GM12878 (cell line): Measurements from ENCODE around the gene PLK1. TPM values are rescaled to one million over a fixed set of nuclear protein-coding genes. Genes with fewer than 3 reads are reported as not detected.

Experiments used
- ATAC-seq: fragments of 200-7000 bp; cut with Tn5 transposase; 3 replicates; pipeline ENCODE4 v1.9.1; 2020; ENCODE audit warnings: mild to moderate bottlenecking, moderate library complexity
- BruUV-seq: library from RNA; stranded (reverse); fragments of 400-500 nt; replicated peaks from 2 replicates; lab custom pipeline; 2021; lab: Mats Ljungman, UMichigan
- CTCF ChIA-PET: fragments of 300-600 bp; sonication (Branson Sonifier 250); formaldehyde crosslinking; extraction: SDS; loops from one replicate; lab custom pipeline; 2021; ENCODE audit warnings: inconsistent platforms; lab: Yijun Ruan, JAX
- POLR2A ChIA-PET: fragments of 350-600 bp; formaldehyde crosslinking; extraction: SDS; loops from one replicate; lab custom pipeline; 2021; ENCODE audit warnings: inconsistent platforms; lab: Charles Lee
- RAD21 ChIA-PET: fragments of 300-600 bp; sonication (Branson Sonifier 250); formaldehyde crosslinking; loops from one replicate; lab custom pipeline; 2023; ENCODE audit warnings: antibody characterized with exemption; ENCODE audit not compliant: unreplicated experiment; lab: Charles Lee
- SMC1A ChIA-PET: fragments of 300-600 bp; sonication (Branson Sonifier 250); formaldehyde crosslinking; loops from one replicate; lab custom pipeline; 2023; ENCODE audit not compliant: unreplicated experiment, uncharacterized antibody; lab: Charles Lee
- DNase-seq: peaks from one replicate; pipeline ENCODE4 v3.0.0-alpha.2; 2011; ENCODE audit warnings: low read depth, low spot score
- FAIRE-seq: peaks from 3 replicates; lab custom pipeline; 2011; peaks lifted over from hg19 to GRCh38; lab: Jason Lieb, UNC
- H2AFZ ChIP-seq: 2 replicates; pipeline ENCODE4 v1.6.0; 2011; ENCODE audit warnings: low read depth, low read length, control low read depth; ENCODE audit not compliant: control insufficient read depth
- H3K27ac ChIP-seq: 2 replicates; pipeline ENCODE4 v1.5.1; 2011; ENCODE audit warnings: control low read depth; ENCODE audit not compliant: control insufficient read depth, insufficient read depth
- H3K27me3 ChIP-seq, 2 experiments: replicated peaks in 1 of 2; 2 replicates each; pipeline versions ENCODE4 v1.6.0 to v1.6.1; 2011; ENCODE audit warnings: low read length in 1 of 2; ENCODE audit not compliant: control insufficient read depth in 2 of 2, insufficient read depth in 2 of 2
- H3K36me3 ChIP-seq, 2 experiments: 2 replicates each; pipeline ENCODE4 v1.5.1; 2011; ENCODE audit warnings: low read length in 1 of 2; ENCODE audit not compliant: control insufficient read depth in 2 of 2, insufficient read depth in 2 of 2
- H3K4me1 ChIP-seq: 2 replicates; pipeline ENCODE4 v1.6.1; 2011; ENCODE audit warnings: mild to moderate bottlenecking, low read length, moderate library complexity, mixed read lengths; ENCODE audit not compliant: control insufficient read depth, insufficient read depth
- H3K4me2 ChIP-seq: 2 replicates; pipeline ENCODE4 v1.6.0; 2011; ENCODE audit warnings: control low read depth; ENCODE audit not compliant: control insufficient read depth, insufficient read depth
- H3K4me3 ChIP-seq: fragments of 200-600 bp; sonication (generic); 2 replicates; pipeline ENCODE4 v1.5.1; 2016
- H3K79me2 ChIP-seq: 2 replicates; pipeline ENCODE4 v1.6.0; 2011; ENCODE audit warnings: low read length; ENCODE audit not compliant: control insufficient read depth, insufficient read depth
- H3K9ac ChIP-seq: 2 replicates; pipeline ENCODE4 v1.8.0; 2011; ENCODE audit warnings: low read length, control low read depth, mixed read lengths; ENCODE audit not compliant: control insufficient read depth, insufficient read depth
- H3K9me3 ChIP-seq: replicated peaks from 3 replicates; pipeline ENCODE4 v1.5.1; 2011; ENCODE audit warnings: mild to moderate bottlenecking, low read length; ENCODE audit not compliant: control insufficient read depth, insufficient read depth
- H4K20me1 ChIP-seq: 2 replicates; pipeline ENCODE4 v1.6.0; 2011; ENCODE audit not compliant: control insufficient read depth, insufficient read depth
- BHLHE40 ChIP-seq, 2 experiments: fragments of 450-650 bp in 1 of 2; IDR thresholded peaks; 2 replicates each; pipeline ENCODE4 v1.6.1; 2011 to 2017; ENCODE audit warnings: low read depth in 2 of 2, borderline replicate concordance in 1 of 2, improper control_type of control experiment in 1 of 2, low read length in 1 of 2, mild to moderate bottlenecking in 1 of 2
- BMI1 ChIP-seq: fragments of 450-650 bp; IDR thresholded peaks from 2 replicates; pipeline ENCODE4 v1.6.1; 2016; ENCODE audit warnings: mild to moderate bottlenecking, moderate library complexity, borderline replicate concordance
- HDAC6 ChIP-seq: fragments of 200-600 bp; sonication (generic); IDR thresholded peaks from one replicate; pipeline ENCODE4 v1.8.0; 2017; ENCODE audit warnings: antibody characterized with exemption; ENCODE audit not compliant: unreplicated experiment
- NR2F1 ChIP-seq: fragments of 450-650 bp; conservative IDR thresholded peaks from 2 replicates; pipeline ENCODE4 v1.6.1; 2017; ENCODE audit warnings: mild to moderate bottlenecking
- SPI1 ChIP-seq: IDR thresholded peaks from 2 replicates; pipeline ENCODE4 v1.6.1; 2011; ENCODE audit warnings: low read depth, mild to moderate bottlenecking, low read length, moderate library complexity, borderline replicate concordance; ENCODE audit not compliant: insufficient read depth
- SREBF1 ChIP-seq: IDR thresholded peaks from 2 replicates; pipeline ENCODE4 v1.6.1; 2012; ENCODE audit warnings: mild to moderate bottlenecking, low read length
- TARDBP ChIP-seq: IDR thresholded peaks from 2 replicates; pipeline ENCODE4 v1.6.1; 2016; ENCODE audit warnings: borderline replicate concordance
- ZBED1 ChIP-seq: IDR thresholded peaks from 2 replicates; pipeline ENCODE4 v1.6.1; 2016; ENCODE audit warnings: borderline replicate concordance
- WGBS: methylation state at CpG from one replicate; pipeline ENCODE4 v1.1.6; 2016; ENCODE audit warnings: low lambda C conversion rate; ENCODE audit not compliant: insufficient replicate concordance, insufficient coverage; ENCODE audit errors: missing lambda C conversion rate; 5-methylcytosine and 5-hydroxymethylcytosine counted together
- in situ Hi-C: fragments of 300-500 bp; cut with MboI; formaldehyde crosslinking; loops from 9 replicates; pipeline ENCODE4 v1.14.3; 2018; ENCODE audit warnings: mixed read lengths
- intact Hi-C: fragments of 100-400 bp; cut with micrococcal nuclease; formaldehyde crosslinking; loops from one replicate; pipeline ENCODE4 v1.14.2; 2022; ENCODE audit not compliant: unreplicated experiment
- polyA plus RNA-seq, 11 experiments: library from polyadenylated mRNA; depleted of rRNA in 4 of 11; unstranded in 6 of 11; stranded (reverse) in 5 of 11; fragments of >200 nt; fragmentation: Nextera tagmentation in 4 of 11; fragmentation: Illumina TruSeq in 1 of 11; extraction: Ambion mirVana in 4 of 11; extraction: Trizol in 1 of 11; gene quantifications; 1 replicate in 1 of 11; 2 replicates in 10 of 11; pipeline versions ENCODE4 v1.2.1 to v1.2.3, GENCODE V29; 2011 to 2016; ENCODE audit warnings: inconsistent platforms in 2 of 11, missing spikeins in 2 of 11, low read depth in 1 of 11
- total RNA-seq, 4 experiments: library from RNA; depleted of rRNA in 3 of 4; stranded (reverse); fragments of >200 nt in 3 of 4; fragmentation: Illumina TruSeq in 1 of 4; extraction: Trizol in 1 of 4; gene quantifications; 2 replicates each; pipeline versions ENCODE4 v1.2.1 to v1.2.3, GENCODE V29; 2013 to 2021

PLK1 gene
- total and polyA plus RNA-seq, 10 of the 15 experiments (the other 5 are each of a cell fraction or from before 2014, with no cell fraction given), result 11.3 to 191 (median 84.5) TPM

DNA sequence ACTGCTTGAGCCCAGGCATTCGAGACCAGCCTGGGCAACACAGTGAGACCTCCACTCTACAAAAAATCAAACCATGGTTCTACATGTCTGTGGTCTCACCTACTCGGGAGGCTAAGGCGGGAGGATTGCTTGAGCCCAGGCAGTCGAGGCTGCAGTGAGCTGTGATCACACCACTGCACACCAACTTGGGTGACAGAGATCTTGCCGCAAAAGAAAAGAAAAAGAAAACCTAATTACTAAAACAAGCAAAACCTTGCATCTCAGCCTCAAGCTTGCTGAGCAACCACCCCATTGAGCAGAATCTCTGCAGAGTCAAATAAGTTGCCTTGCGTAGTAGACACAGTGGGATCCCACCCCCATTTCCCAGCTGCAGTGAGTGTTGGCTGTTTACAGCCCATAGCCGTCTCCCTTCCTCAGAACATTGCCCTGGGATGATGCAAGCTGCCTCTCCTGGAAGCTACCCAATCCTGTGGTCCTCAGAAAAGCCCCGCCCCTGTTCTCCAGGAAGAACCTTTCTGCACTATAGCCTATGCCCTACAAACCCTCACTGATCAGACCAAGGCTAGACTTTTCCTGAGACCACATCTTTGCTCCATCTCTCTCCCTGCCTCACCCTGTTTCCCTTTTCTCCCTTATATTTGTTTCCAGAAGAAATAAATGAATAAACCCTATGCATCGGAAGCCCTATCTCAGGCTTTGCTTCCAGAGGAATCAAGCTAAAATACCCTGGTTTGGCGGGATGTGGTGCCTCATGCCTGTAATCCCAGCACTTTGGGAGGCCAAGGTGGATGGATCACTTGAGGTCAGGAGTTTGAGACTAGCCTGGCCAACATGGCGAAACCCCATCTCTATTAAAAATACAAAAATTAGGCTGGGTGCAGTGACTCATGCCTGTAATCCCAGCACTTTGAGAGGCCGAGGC is 51.1 kb downstream of the PLK1 start:
- Histone ChIP-seq H3K9ac (no peak overlapping the region), H3K79me2 (no peaks in the 10 kb centered on the region), H3K4me2 (no peak overlapping the region), H3K36me3 (no peaks in the 10 kb centered on the region), H3K27me3 (no peaks in the 10 kb centered on the region), H3K4me1 (peaks cover 4% of the 10 kb centered on the region; the same call in 1 of the 2 replicates), H3K27ac (no peak overlapping the region), H4K20me1 (no peaks in the 10 kb centered on the region), H3K4me3 (no peak overlapping the region), H2AFZ (no peak overlapping the region), H3K9me3 (no peaks in the 10 kb centered on the region)
- TF ChIP-seq ZBED1 (no peak), TARDBP (no peak), SREBF1 (no peak), BMI1 (no peak), HDAC6 (no peak), BHLHE40 (IDR thresholded peaks at IDR 0.05; ENCODE audit: borderline replicate concordance in 1 of 2, low read depth in 2 of 2, low read length in 1 of 2) (no peak), SPI1 (no peak), NR2F1 (no peak)
- intact Hi-C loops, result loop anchor here (5.0 kb wide), 1 partner anchor 172 kb away; the partner anchor contains the start of genes EARS2 and UBFD1
- ChIA-PET POLR2A (no interaction called here), RAD21 (no interaction called here), SMC1A (interaction anchor here (1.0 kb wide), 1 partner anchor 280 kb away, joined by 3 read pairs; no protein-coding TSS in a partner anchor), CTCF (interaction anchor here (0.6 to 1.9 kb wide), 5 partner anchors 52 to 526 kb away, joined by 3 to 6 read pairs (median 3); partner anchors contain the start of gene CACNG3)
- WGBS, result 47% methylated on average over 12 of the region's 12 CpGs
- in situ Hi-C loops, result loop anchor here (10.0 kb wide), 1 partner anchor 525 kb away; the partner anchor contains the start of gene CACNG3
- BruUV-seq, result no TSS peak
- ATAC-seq, result no peak
- DNase-seq, result no peak
- no peak for FAIRE-seq
